Middle frontal gyrus (tissue), 1 donor: ENCODE data around the gene LCP1.

Experiments used
- DNase-seq: peaks from one replicate; pipeline ENCODE4 v3.0.0-alpha.2; 2015; ENCODE audit warnings: low spot score; ENCODE audit errors: extremely low spot score

Gene LCP1

DNA sequence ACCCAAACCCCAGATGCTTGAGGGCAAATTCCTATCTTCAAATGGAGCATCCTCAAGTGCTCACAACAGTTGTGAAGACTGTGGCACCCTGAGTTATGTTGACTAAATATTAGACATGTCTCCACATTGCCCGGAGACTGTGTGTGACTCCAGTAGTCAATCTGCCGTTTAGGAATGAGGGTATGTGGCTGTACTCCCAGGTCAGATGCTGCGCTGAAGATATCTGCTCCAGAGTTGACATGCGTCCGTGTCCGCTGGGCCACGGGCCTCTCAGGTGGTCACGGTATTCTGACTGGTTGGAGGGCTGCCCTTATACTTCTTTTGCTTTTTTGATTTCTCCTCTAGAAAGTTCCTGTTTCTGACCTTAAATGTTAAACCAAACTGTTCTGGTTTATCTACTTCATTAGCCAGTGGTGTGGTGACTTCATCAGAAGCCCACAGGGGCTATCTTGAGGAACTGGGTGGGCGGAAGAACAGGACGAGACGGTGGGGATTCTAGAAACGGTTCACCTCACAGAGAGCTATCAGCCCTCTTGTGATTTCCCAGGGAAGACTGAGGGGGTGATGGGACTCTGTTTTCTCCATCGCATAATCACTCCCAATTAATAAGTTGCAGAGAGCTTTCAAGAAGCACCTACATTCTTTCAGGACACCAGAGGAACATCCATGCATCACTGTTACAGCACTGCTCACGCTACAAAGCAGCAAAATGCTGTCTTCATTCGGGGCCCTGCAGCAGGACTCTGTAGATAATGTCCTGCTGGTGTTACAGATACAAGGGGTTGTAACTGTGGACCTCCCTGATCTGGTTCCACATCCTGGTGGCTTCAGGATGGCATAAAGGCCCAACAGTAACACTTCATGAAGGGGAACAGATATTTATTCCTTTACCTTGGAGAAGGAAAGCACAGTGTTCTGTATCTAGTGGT, 1.3 kb upstream of the LCP1 start:
- DNase-seq: no peak

GRCh38 chr13:46182491-46182877, 507 bp upstream of the LCP1 start:
- no peak for DNase-seq

GRCh38 chr13:46181377-46181839, 569 bp downstream of the LCP1 start:
- DNase-seq: no peak

GRCh38 chr13:46179969-46180763, 1.8 kb downstream of the LCP1 start:
- DNase-seq: no peak

GRCh38 chr13:46179491-46179908, 2.5 kb downstream of the LCP1 start:
- no peak for DNase-seq

DNA sequence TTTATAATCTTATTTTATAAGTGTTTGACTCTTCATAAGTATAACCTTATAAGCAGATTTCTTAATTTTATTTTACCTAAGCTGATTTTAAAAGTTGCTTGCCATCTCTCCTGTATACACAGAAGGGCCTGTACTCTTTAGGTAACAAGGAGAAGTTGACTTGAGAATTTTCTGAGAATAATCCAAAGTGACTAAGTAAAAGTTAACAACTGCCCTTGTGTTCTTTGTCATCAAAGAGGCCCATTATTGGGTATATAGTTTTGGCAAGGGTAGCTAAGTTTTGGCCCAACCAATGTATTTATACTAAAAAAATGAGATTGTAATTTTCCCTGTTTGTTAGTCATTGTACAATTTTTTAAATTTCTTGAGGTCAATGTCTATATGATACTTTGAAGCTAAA, 3.2 kb downstream of the LCP1 start:
- DNase-seq: no peak

GRCh38 chr13:46178143-46178542, 3.8 kb downstream of the LCP1 start:
- no peak for DNase-seq

GRCh38 chr13:46176756-46177155, 5.2 kb downstream of the LCP1 start:
- no peak for DNase-seq

GRCh38 chr13:46173656-46174055, 8.3 kb downstream of the LCP1 start:
- DNase-seq: no peak

DNA sequence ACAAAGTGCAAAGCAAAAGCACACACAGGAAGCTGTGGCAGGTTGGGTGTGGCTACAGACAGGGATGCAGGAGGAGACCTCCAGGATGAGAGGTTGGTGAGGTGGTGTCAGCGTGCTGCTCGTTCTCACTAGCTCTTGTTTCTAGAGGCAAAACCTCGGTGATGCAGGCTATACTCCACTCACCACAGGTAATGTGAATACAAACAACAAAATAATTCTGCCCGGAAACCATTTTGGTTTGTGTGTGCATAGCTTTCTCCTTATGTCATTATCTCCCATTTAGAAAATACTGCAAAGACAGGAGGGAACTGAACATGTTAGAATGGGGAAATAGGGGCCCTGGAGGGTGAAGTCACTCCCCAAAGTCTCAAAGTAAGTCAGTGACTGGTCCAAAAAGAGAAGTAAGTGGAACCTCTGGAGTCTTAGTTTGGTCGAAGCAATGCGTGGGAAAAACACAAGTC, 9.4 kb downstream of the LCP1 start:
- no peak for DNase-seq

GRCh38 chr13:46171739-46172138, 10.2 kb downstream of the LCP1 start:
- DNase-seq: no peak

GRCh38 chr13:46171217-46171616, 10.8 kb downstream of the LCP1 start:
- no peak for DNase-seq

DNA sequence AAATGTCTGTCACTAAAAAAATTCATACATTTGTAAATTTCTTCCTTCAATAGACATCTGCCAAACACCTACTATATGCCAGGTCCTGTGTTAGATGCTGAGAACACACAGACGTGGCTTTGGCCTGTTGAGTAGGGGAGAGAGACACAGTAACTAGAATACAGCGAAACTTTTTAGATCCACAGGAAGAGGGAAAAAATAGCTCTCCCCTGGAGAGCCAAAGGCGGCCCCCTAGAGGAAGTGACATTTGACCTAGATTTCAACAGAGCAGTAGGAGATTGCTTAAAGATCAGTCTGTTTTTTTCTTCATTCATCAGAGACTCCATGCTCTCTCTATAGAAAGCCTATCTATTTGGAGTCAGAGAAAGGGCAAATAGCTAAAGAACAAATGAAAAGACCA, 11.3 kb downstream of the LCP1 start:
- DNase-seq: no peak

- DNase-seq: no peak
These were observed 11.7 kb downstream of the LCP1 start for GRCh38 chr13:46170268-46170667.

GRCh38 chr13:46169758-46170157, 12.2 kb downstream of the LCP1 start:
- DNase-seq: no peak

- DNase-seq: no peak
These were observed 13.2 kb downstream of the LCP1 start for GRCh38 chr13:46168783-46169182.

DNA sequence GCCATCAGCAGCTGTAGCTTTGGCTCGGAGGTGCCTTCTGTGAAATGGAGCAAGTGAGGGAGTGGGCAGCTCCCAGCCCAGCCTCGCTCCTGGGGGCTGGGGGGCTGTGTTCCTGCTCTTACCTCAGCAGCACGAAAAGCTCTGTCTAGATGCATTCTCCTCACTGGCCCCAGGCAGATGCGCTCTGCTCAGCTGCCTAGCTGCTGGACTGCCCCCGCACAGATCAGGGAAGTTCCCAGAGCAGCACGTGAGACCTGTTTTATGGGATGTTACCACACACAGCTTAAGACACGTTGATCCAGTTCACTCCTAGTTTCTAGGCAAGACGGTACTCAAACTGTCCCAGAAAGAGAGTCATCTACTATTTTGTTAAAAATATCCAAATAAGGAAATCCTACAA, 13.6 kb downstream of the LCP1 start:
- DNase-seq: no peak

GRCh38 chr13:46166947-46167610, 14.9 kb downstream of the LCP1 start:
- no peak for DNase-seq

DNA sequence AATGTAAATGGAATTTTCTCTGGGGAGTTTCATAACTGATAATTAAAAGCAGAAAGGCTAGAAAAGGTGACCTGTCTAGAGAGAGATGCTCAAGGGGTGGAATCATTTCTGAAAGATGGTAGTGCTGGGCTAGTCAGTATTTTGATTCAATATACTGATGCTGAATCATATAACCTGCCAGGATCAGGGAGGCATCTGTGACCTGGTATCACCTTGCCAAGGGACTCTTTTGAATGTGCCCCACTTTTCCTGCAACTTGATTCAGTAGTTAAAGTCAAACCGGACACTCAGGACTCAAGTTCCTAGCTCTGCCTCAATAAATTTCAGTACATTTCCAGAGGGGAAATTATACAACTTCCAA, 15.8 kb downstream of the LCP1 start:
- DNase-seq: no peak

DNA sequence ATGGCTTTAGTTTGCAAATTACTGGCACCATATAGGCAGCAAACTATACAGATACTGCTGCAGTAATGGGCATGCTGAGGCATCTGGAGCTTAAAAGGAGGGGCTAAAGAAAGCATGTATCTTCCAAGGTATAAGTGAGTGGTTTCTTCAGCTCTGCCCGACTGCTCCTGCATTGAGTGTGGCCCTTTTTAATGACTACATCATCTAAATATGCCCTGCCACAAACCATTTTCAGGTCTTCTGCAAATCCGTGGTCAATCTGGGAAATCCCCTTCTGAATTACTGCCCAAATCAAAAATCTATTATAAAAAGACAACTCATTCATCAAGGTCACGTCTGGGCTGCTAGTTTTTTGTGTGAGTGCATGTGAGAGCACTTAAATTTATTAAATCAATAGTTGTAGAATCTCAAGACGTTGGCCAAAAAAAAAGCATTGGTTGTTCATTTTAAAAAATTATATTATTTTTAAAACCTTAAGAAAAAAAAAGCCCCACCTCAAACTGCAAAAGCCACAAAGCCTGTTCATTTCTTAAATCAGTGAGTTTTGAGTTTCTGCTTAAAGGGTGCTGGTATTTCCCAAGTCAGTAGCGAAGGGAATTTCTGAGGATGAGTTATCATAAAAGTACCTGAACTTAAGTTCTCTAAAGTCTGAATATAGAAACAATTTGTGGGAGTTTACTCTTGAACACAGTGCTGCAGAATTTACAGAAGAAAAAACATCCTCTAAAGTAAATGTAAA, 16.3 kb downstream of the LCP1 start:
- DNase-seq: no peak

DNA sequence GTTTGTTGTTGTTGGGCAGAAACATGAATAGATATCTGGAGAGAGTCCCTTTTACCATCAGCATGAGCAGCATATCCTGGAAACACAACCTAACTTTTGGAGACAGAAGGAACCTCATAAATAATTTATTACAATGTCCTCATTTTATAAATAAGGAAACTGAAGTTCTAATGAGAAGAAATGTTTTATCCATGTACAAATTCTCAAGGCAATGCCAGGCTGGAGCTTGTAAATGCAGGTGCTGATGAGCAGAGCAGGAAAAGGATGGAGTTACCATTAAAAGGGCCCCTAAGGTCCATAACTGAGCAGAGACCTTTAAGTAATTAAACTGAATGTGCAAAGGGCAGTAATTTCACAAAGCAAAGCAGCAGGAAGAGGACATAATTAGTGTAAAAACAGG, 17.3 kb downstream of the LCP1 start:
- DNase-seq: no peak
